CD4-positive, alpha-beta T cell treated with Interleukin-17A for 1 hour (primary cell): Measurements from ENCODE around the gene PLCD4.

Source experiments
- DNase-seq: peaks from one replicate; pipeline ENCODE4 v3.0.0-alpha.2; 2020

PLCD4 gene

GRCh38 chr2:218671654-218672566 lies 64.2 kb downstream of the PLCD4 start, which contains the start of the genes RNF25 and STK36:
Gene RNF25 (minus strand): TSS chr2:218672002. CDS start chr2:218671970, 32 bp downstream.
Gene STK36 (plus strand): TSS chr2:218672086. CDS start chr2:218672830, 744 bp downstream.
- DNase-seq = peak; percentile 85

GRCh38 chr2:218679119-218679518 lies 71.4 kb downstream of the PLCD4 start:
- no peak for DNase-seq

GRCh38 chr2:218680061-218680460 lies 72.4 kb downstream of the PLCD4 start:
- DNase-seq = no peak
